Measurements from ENCODE around the gene TMEM91.

The TMEM91 gene

GRCh38 chr19:41357746-41358145 lies 18.6 kb upstream of the TMEM91 start:
- Histone ChIP-seq H3K4me2 (ENCODE audit: low read length) (no peak overlapping the region), H4K20me1 (ENCODE audit: insufficient read depth, low read length) (no peaks in the 10 kb centered on the region), H3K9me3 (ENCODE audit: low read length) (no peaks in the 10 kb centered on the region), H3K27ac (ENCODE audit: low read depth, low read length, poor library complexity, severe bottlenecking) (no peak overlapping the region), H3K79me2 (ENCODE audit: insufficient read depth, low read length) (no peaks in the 10 kb centered on the region), H2AFZ (ENCODE audit: low read length) (no peak overlapping the region), H3K27me3 (ENCODE audit: insufficient read depth, low read length) (no peaks in the 10 kb centered on the region), H3K4me1 (ENCODE audit: insufficient read depth, low read length, severe bottlenecking) (peaks cover 4% of the 10 kb centered on the region), H3F3A (ENCODE audit: insufficient read depth, low read length) (no peaks in the 10 kb centered on the region), H3K4me3 (ENCODE audit: low read depth, low read length, poor library complexity, severe bottlenecking) (no peak overlapping the region), H3K36me3 (ENCODE audit: insufficient read depth, low read length) (no peaks in the 10 kb centered on the region), H3K9ac (ENCODE audit: low read length) (no peak overlapping the region), H3K9me2 (ENCODE audit: low read depth, low read length) (no peaks in the 10 kb centered on the region)
- TF ChIP-seq EZH2 (IDR thresholded peaks at IDR 0.05; ENCODE audit: borderline replicate concordance, low read length): no peak
- TF ChIP-seq CTCF (IDR thresholded peaks at IDR 0.05; ENCODE audit: low read length): no peak

- Histone ChIP-seq H4K20me1 (ENCODE audit: insufficient read depth, low read length) (no peaks in the 10 kb centered on the region), H3K9me2 (ENCODE audit: low read depth, low read length) (no peaks in the 10 kb centered on the region), H3K27me3 (ENCODE audit: insufficient read depth, low read length) (no peaks in the 10 kb centered on the region)
These were observed 16.6 kb upstream of the TMEM91 start for GRCh38 chr19:41359741-41360140.

GRCh38 chr19:41362143-41362847 lies 14.0 kb upstream of the TMEM91 start:
- H4K20me1 ChIP-seq (ENCODE audit: insufficient read depth, low read length): no peaks in the 10 kb centered on the region
- H3K27me3 ChIP-seq (ENCODE audit: insufficient read depth, low read length): no peaks in the 10 kb centered on the region
- peaks cover 5% of the 10 kb centered on the region; the same call in 1 of the 2 replicates for H3K79me2 ChIP-seq (ENCODE audit: insufficient read depth, low read length)
- no peak overlapping the region for H3K4me3 ChIP-seq (ENCODE audit: low read depth, low read length, poor library complexity, severe bottlenecking)
- no peaks in the 10 kb centered on the region for H3F3A ChIP-seq (ENCODE audit: insufficient read depth, low read length)
- peaks cover 15% of the 10 kb centered on the region for H3K4me1 ChIP-seq (ENCODE audit: insufficient read depth, low read length, severe bottlenecking)
- no peak overlapping the region for H3K9ac ChIP-seq (ENCODE audit: low read length)
- H3K9me2 ChIP-seq (ENCODE audit: low read depth, low read length): no peaks in the 10 kb centered on the region
- no peaks in the 10 kb centered on the region for H3K9me3 ChIP-seq (ENCODE audit: low read length)
- TF ChIP-seq EZH2 (IDR thresholded peaks at IDR 0.05; ENCODE audit: borderline replicate concordance, low read length): no peak
- H3K36me3 ChIP-seq (ENCODE audit: insufficient read depth, low read length): no peaks in the 10 kb centered on the region
- no peak overlapping the region for H3K4me2 ChIP-seq (ENCODE audit: low read length)
- H3K27ac ChIP-seq (ENCODE audit: low read depth, low read length, poor library complexity, severe bottlenecking): peak overlapping the region; percentile 30
- H2AFZ ChIP-seq (ENCODE audit: low read length): no peak overlapping the region

More at GRCh38 chr19:41359741-41360140, 16.6 kb upstream of the TMEM91 start:
- Histone ChIP-seq H2AFZ (ENCODE audit: low read length) (no peak overlapping the region), H3K36me3 (ENCODE audit: insufficient read depth, low read length) (no peaks in the 10 kb centered on the region), H3K4me1 (ENCODE audit: insufficient read depth, low read length, severe bottlenecking) (peaks cover 9% of the 10 kb centered on the region), H3K9me3 (ENCODE audit: low read length) (no peaks in the 10 kb centered on the region), H3F3A (ENCODE audit: insufficient read depth, low read length) (no peaks in the 10 kb centered on the region), H3K79me2 (ENCODE audit: insufficient read depth, low read length) (no peaks in the 10 kb centered on the region), H3K4me2 (ENCODE audit: low read length) (no peak overlapping the region), H3K27ac (ENCODE audit: low read depth, low read length, poor library complexity, severe bottlenecking) (no peak overlapping the region), H3K9ac (ENCODE audit: low read length) (no peak overlapping the region), H3K4me3 (ENCODE audit: low read depth, low read length, poor library complexity, severe bottlenecking) (no peak overlapping the region)
- TF ChIP-seq CTCF (IDR thresholded peaks at IDR 0.05; ENCODE audit: low read length) (no peak), EZH2 (IDR thresholded peaks at IDR 0.05; ENCODE audit: borderline replicate concordance, low read length) (no peak)

GRCh38 chr19:41363371-41363752 lies 13.0 kb upstream of the TMEM91 start:
- no peak overlapping the region for H2AFZ ChIP-seq (ENCODE audit: low read length)

More at GRCh38 chr19:41363371-41363752, 13.0 kb upstream of the TMEM91 start:
- Histone ChIP-seq H3F3A (ENCODE audit: insufficient read depth, low read length) (no peaks in the 10 kb centered on the region), H4K20me1 (ENCODE audit: insufficient read depth, low read length) (no peaks in the 10 kb centered on the region), H3K4me1 (ENCODE audit: insufficient read depth, low read length, severe bottlenecking) (peaks cover 22% of the 10 kb centered on the region), H3K36me3 (ENCODE audit: insufficient read depth, low read length) (no peaks in the 10 kb centered on the region), H3K4me2 (ENCODE audit: low read length) (peak overlapping the region; percentile 80), H3K9ac (ENCODE audit: low read length) (peak overlapping the region; percentile 85), H3K9me3 (ENCODE audit: low read length) (no peaks in the 10 kb centered on the region), H3K27me3 (ENCODE audit: insufficient read depth, low read length) (no peaks in the 10 kb centered on the region), H3K79me2 (ENCODE audit: insufficient read depth, low read length) (peaks cover 5% of the 10 kb centered on the region; the same call in 1 of the 2 replicates), H3K4me3 (ENCODE audit: low read depth, low read length, poor library complexity, severe bottlenecking) (peak overlapping the region; percentile 75), H3K9me2 (ENCODE audit: low read depth, low read length) (no peaks in the 10 kb centered on the region), H3K27ac (ENCODE audit: low read depth, low read length, poor library complexity, severe bottlenecking) (peak overlapping the region; percentile 95)
- TF ChIP-seq CTCF (IDR thresholded peaks at IDR 0.05; ENCODE audit: low read length) (no peak), EZH2 (IDR thresholded peaks at IDR 0.05; ENCODE audit: borderline replicate concordance, low read length) (no peak)

All from OCI-LY1 (cell line).